ENCODE measurements around the gene CNTN1.

DNA sequence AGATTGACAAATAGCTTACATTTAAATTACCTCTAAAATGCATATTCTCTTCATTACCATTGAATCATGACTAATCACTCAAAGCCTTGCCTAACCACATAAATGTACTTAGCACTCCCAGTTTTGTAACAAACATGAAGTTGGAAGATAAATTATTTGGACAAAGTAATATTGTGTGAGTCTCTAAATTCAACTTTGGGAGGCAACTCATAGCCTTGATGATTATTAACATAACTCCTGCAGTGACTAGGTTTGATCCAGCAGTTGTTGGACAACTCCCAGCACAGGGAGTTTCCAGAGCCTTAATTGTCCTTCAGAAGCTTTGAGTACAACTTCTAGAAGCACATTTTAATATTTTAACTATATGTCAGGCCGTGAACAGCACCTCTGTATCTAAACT, 342.4 kb downstream of the CNTN1 start:
- TF ChIP-seq, protein P1, sequence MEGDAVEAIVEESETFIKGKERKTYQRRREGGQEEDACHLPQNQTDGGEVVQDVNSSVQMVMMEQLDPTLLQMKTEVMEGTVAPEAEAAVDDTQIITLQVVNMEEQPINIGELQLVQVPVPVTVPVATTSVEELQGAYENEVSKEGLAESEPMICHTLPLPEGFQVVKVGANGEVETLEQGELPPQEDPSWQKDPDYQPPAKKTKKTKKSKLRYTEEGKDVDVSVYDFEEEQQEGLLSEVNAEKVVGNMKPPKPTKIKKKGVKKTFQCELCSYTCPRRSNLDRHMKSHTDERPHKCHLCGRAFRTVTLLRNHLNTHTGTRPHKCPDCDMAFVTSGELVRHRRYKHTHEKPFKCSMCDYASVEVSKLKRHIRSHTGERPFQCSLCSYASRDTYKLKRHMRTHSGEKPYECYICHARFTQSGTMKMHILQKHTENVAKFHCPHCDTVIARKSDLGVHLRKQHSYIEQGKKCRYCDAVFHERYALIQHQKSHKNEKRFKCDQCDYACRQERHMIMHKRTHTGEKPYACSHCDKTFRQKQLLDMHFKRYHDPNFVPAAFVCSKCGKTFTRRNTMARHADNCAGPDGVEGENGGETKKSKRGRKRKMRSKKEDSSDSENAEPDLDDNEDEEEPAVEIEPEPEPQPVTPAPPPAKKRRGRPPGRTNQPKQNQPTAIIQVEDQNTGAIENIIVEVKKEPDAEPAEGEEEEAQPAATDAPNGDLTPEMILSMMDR (IDR thresholded peaks at IDR 0.05) = no peak
- TF ChIP-seq POLR2A (IDR thresholded peaks at IDR 0.05) = no peak

All from lower leg skin (tissue), 3 donors.